Vagina (tissue), 2 donors: Measurements from ENCODE around the gene THEM4. TPM values are rescaled to one million over a fixed set of nuclear protein-coding genes. Genes with fewer than 3 reads are reported as not detected.

Source experiments
- DNase-seq, 2 donors: peaks; one replicate each; pipeline ENCODE4 v3.0.0-alpha.2; 2017; ENCODE audit errors: extremely low spot score in 2 of 2
- H3K27ac ChIP-seq: fragments of 200-600 bp; sonication (generic); one replicate; pipeline ENCODE4 v1.5.1; 2019
- H3K27me3 ChIP-seq: fragments of 200-600 bp; sonication (generic); one replicate; pipeline ENCODE4 v1.5.1; 2019
- H3K36me3 ChIP-seq, 2 donors: fragments of 200-600 bp; sonication (generic); one replicate each; pipeline ENCODE4 v1.5.1; 2017 to 2019
- H3K4me1 ChIP-seq: fragments of 200-600 bp; sonication (generic); one replicate; pipeline ENCODE4 v1.5.1; 2019
- H3K4me3 ChIP-seq, 2 donors: fragments of 200-600 bp; sonication (generic); 1 replicate in 1 of 2; 2 replicates in 1 of 2; pipeline ENCODE4 v1.5.1; 2016 to 2019
- H3K9me3 ChIP-seq: fragments of 200-600 bp; sonication (generic); one replicate; pipeline ENCODE4 v1.5.1; 2019
- POLR2A ChIP-seq, 2 donors: fragments of 450-650 bp; IDR thresholded peaks; one replicate each; pipeline ENCODE4 v1.6.1; 2017; ENCODE audit warnings: antibody characterized with exemption in 2 of 2, mild to moderate bottlenecking in 2 of 2, moderate library complexity in 2 of 2
- POLR2AphosphoS5 ChIP-seq, 2 donors: sonication (generic); formaldehyde crosslinking; IDR thresholded peaks; one replicate each; pipeline ENCODE4 v1.9.0; 2017; ENCODE audit warnings: antibody characterized with exemption in 2 of 2, mild to moderate bottlenecking in 2 of 2, low read depth in 1 of 2; ENCODE audit not compliant: insufficient read depth in 1 of 2
- intact Hi-C: fragments of 100-400 bp; cut with DNase I; formaldehyde crosslinking; loops from one replicate; pipeline ENCODE4 v1.15.1; 2023
- total RNA-seq: library from RNA; depleted of rRNA; stranded (reverse); fragments of >200 nt; gene quantifications from one replicate; pipeline ENCODE4 v1.2.3, GENCODE V29; 2016
- TF ChIP-seq, protein P1 (sequence below), 3 experiments: fragments of 450-650 bp in 2 of 3; fragments of 200-600 bp in 1 of 3; sonication (generic) in 1 of 3; IDR thresholded peaks; one replicate each; pipeline ENCODE4 v1.5.1; 2017 to 2019; ENCODE audit warnings: antibody characterized with exemption in 3 of 3, mild to moderate bottlenecking in 2 of 3, moderate library complexity in 2 of 3

The THEM4 gene
- total RNA-seq, 1 donor from 2014 or later: 26.8 TPM

DNA sequence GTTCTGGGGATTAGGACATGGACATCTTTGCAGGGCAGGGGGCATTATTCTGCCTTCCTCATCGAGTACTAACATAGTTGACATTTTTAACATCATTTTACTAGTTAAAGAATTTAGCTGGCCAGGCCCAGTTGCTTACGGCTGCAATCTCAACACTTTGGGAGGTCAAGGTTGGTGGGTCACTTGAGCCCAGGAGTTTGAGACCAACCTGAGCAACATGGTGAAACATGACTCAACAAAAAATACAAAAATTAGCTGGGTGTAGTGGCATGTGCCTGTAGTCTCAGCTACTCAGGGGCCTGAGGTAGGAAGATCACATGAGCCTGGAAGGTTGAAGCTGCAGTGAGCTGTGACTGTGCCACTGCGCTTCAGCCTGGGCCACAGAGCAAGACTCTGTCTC is 29.8 kb upstream of the THEM4 start:
- Histone ChIP-seq H3K36me3 (no peaks in the 10 kb centered on the region), H3K4me3 (no peak overlapping the region), H3K9me3 (no peaks in the 10 kb centered on the region), H3K27me3 (no peaks in the 10 kb centered on the region), H3K4me1 (peaks cover 3% of the 10 kb centered on the region), H3K27ac (no peak overlapping the region)
- TF ChIP-seq POLR2A (IDR thresholded peaks at IDR 0.05) (no peak), POLR2AphosphoS5 (IDR thresholded peaks at IDR 0.05; ENCODE audit: insufficient read depth in 1 of 2, low read depth in 1 of 2) (no peak)
- TF ChIP-seq, protein P1, sequence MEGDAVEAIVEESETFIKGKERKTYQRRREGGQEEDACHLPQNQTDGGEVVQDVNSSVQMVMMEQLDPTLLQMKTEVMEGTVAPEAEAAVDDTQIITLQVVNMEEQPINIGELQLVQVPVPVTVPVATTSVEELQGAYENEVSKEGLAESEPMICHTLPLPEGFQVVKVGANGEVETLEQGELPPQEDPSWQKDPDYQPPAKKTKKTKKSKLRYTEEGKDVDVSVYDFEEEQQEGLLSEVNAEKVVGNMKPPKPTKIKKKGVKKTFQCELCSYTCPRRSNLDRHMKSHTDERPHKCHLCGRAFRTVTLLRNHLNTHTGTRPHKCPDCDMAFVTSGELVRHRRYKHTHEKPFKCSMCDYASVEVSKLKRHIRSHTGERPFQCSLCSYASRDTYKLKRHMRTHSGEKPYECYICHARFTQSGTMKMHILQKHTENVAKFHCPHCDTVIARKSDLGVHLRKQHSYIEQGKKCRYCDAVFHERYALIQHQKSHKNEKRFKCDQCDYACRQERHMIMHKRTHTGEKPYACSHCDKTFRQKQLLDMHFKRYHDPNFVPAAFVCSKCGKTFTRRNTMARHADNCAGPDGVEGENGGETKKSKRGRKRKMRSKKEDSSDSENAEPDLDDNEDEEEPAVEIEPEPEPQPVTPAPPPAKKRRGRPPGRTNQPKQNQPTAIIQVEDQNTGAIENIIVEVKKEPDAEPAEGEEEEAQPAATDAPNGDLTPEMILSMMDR (IDR thresholded peaks at IDR 0.05): no peak
- intact Hi-C loops: loop anchor here (5.0 kb wide), 1 partner anchor 63 kb away; no protein-coding TSS in a partner anchor
- DNase-seq: no peak

DNA sequence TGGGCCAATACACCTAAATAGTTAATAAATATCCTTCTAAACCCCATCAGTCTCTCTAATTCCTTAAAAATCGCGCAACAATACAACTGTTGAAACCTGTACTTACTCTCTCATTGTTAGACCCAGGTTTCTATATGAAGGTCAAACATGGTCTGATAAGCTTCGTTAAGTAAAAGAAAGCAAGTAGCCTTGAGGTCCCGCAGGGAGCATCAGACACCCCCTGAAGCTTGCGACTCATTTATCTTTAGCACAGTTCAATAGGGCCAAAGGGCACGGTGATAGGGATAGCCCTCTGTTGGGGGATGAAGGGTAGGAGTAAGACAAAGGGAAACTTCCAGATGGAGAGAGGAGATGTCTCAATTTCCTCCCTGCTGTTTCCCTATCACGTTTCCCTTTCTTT is 27.3 kb upstream of the THEM4 start:
- Histone ChIP-seq H3K27me3 (no peaks in the 10 kb centered on the region), H3K36me3 (no peaks in the 10 kb centered on the region), H3K4me1 (no peaks in the 10 kb centered on the region), H3K4me3 (no peak overlapping the region), H3K9me3 (no peaks in the 10 kb centered on the region), H3K27ac (peak overlapping the region; percentile 9)
- intact Hi-C loops: loop anchor here (5.0 kb wide), 1 partner anchor 66 kb away; no protein-coding TSS in a partner anchor
- no peak for DNase-seq
- no peak for TF ChIP-seq POLR2A (IDR thresholded peaks at IDR 0.05)
- TF ChIP-seq POLR2AphosphoS5 (IDR thresholded peaks at IDR 0.05; ENCODE audit: insufficient read depth in 1 of 2, low read depth in 1 of 2): no peak

GRCh38 chr1:151935894-151936602 is 26.7 kb upstream of the THEM4 start:
- H3K4me3 ChIP-seq: no peak overlapping the region
- TF ChIP-seq POLR2A (IDR thresholded peaks at IDR 0.05) (no peak), POLR2AphosphoS5 (IDR thresholded peaks at IDR 0.05; ENCODE audit: insufficient read depth in 1 of 2, low read depth in 1 of 2) (no peak)
- TF ChIP-seq, protein P1 (IDR thresholded peaks at IDR 0.05): no peak
- H3K9me3 ChIP-seq: no peaks in the 10 kb centered on the region
- intact Hi-C loops: loop anchor here (5.0 kb wide), 1 partner anchor 66 kb away; no protein-coding TSS in a partner anchor
- H3K36me3 ChIP-seq: no peaks in the 10 kb centered on the region
- H3K27me3 ChIP-seq: no peaks in the 10 kb centered on the region
- no peaks in the 10 kb centered on the region for H3K4me1 ChIP-seq
- peak overlapping the region; percentile 9 for H3K27ac ChIP-seq
- DNase-seq: no peak

- H3K9me3 ChIP-seq: no peaks in the 10 kb centered on the region
- no peak for DNase-seq
- H3K27me3 ChIP-seq: no peaks in the 10 kb centered on the region
- H3K27ac ChIP-seq: no peak overlapping the region
- intact Hi-C loops: loop anchor here (5.0 kb wide), 1 partner anchor 67 kb away; no protein-coding TSS in a partner anchor
- no peaks in the 10 kb centered on the region for H3K36me3 ChIP-seq
- no peaks in the 10 kb centered on the region for H3K4me1 ChIP-seq
- TF ChIP-seq POLR2A (IDR thresholded peaks at IDR 0.05) (no peak), POLR2AphosphoS5 (IDR thresholded peaks at IDR 0.05; ENCODE audit: insufficient read depth in 1 of 2, low read depth in 1 of 2) (no peak)
- TF ChIP-seq, protein P1 (IDR thresholded peaks at IDR 0.05): no peak
- no peak overlapping the region for H3K4me3 ChIP-seq
Measured at GRCh38 chr1:151935154-151935553, 25.8 kb upstream of the THEM4 start.

DNA sequence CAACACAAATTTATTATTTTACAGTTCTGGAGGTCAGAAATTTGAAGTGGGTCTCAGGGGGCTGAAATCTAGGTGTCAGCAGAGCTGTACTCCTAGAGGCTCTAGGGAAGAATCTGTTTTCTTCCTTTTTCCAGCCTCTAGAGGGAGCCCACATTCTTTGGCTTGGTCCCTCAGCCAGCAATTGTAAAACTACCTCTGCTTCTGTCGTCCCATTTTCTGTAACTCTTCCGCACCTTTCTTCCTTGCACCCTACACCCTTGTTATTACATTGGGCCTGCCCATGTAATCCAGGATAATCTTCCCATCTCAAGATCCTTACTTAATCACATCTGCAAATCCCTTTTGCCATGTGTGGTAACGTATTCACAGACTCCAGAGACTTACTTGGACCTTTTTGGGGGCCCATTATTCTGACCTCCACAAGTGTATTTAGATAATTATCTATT is 24.8 kb upstream of the THEM4 start:
- intact Hi-C loops: no loop called here
- TF ChIP-seq POLR2A (IDR thresholded peaks at IDR 0.05) (no peak), POLR2AphosphoS5 (IDR thresholded peaks at IDR 0.05; ENCODE audit: insufficient read depth in 1 of 2, low read depth in 1 of 2) (peak in 1 of 2 donors; percentile 44)
- TF ChIP-seq, protein P1 (IDR thresholded peaks at IDR 0.05): peak; percentile 77 to 92 (median 79)
- H3K27ac ChIP-seq: no peak overlapping the region
- H3K9me3 ChIP-seq: no peaks in the 10 kb centered on the region
- no peak for DNase-seq
- H3K36me3 ChIP-seq: no peaks in the 10 kb centered on the region
- H3K27me3 ChIP-seq: no peaks in the 10 kb centered on the region
- no peak overlapping the region for H3K4me3 ChIP-seq
- H3K4me1 ChIP-seq: no peaks in the 10 kb centered on the region
